Neural progenitor cell (in vitro differentiated cells): ENCODE results near the gene SLC1A1. TPM values are rescaled to one million over a fixed set of nuclear protein-coding genes. Genes with fewer than 3 reads are reported as not detected.

Experiments
- DNase-seq: peaks from one replicate; pipeline ENCODE4 v3.0.0-alpha.2; 2016; ENCODE audit warnings: low spot score
- H2AFZ ChIP-seq: fragments of 200-600 bp; sonication (generic); replicated peaks from 2 replicates; pipeline ENCODE4 v1.6.1; 2016; ENCODE audit warnings: antibody characterized with exemption
- H3F3A ChIP-seq: fragments of 200-600 bp; sonication (generic); 2 replicates; pipeline ENCODE4 v1.6.1; 2016; ENCODE audit warnings: antibody characterized with exemption, low read depth
- H3K27ac ChIP-seq: fragments of 200-600 bp; sonication (generic); 2 replicates; pipeline ENCODE4 v1.5.1; 2016; ENCODE audit warnings: mild to moderate bottlenecking
- H3K27me3 ChIP-seq: fragments of 200-600 bp; sonication (generic); 2 replicates; pipeline ENCODE4 v1.6.1; 2016; ENCODE audit warnings: mild to moderate bottlenecking, moderate library complexity
- H3K36me3 ChIP-seq: fragments of 200-600 bp; sonication (generic); 2 replicates; pipeline ENCODE4 v1.5.1; 2016
- H3K4me1 ChIP-seq: fragments of 200-600 bp; sonication (generic); 2 replicates; pipeline ENCODE4 v1.6.1; 2016; ENCODE audit warnings: mixed run types
- H3K4me2 ChIP-seq: fragments of 200-600 bp; sonication (generic); 2 replicates; pipeline ENCODE4 v1.6.1; 2016
- H3K4me3 ChIP-seq: fragments of 200-600 bp; sonication (generic); 2 replicates; pipeline ENCODE4 v1.5.1; 2016
- H3K79me2 ChIP-seq: fragments of 200-600 bp; sonication (generic); 2 replicates; pipeline ENCODE4 v1.6.1; 2016; ENCODE audit warnings: low read depth
- H3K9ac ChIP-seq: fragments of 200-600 bp; sonication (generic); 2 replicates; pipeline ENCODE4 v1.6.1; 2016
- H3K9me3 ChIP-seq: fragments of 200-600 bp; sonication (generic); 2 replicates; pipeline ENCODE4 v1.5.1; 2016; ENCODE audit warnings: low read depth
- H4K20me1 ChIP-seq: fragments of 200-600 bp; sonication (generic); 2 replicates; pipeline ENCODE4 v1.6.1; 2016; ENCODE audit warnings: low read depth
- H3K27ac Mint-ChIP-seq: 3 replicates; pipeline ENCODE4 v1.8.0; 2021; ENCODE audit warnings: mixed read lengths
- H3K27me3 Mint-ChIP-seq: 2 replicates; pipeline ENCODE4 v1.8.0; 2022; ENCODE audit warnings: low read depth, mild to moderate bottlenecking, inconsistent platforms, moderate library complexity, mixed read lengths; ENCODE audit not compliant: insufficient read depth
- H3K36me3 Mint-ChIP-seq: 3 replicates; pipeline ENCODE4 v1.8.0; 2021; ENCODE audit warnings: mixed read lengths
- H3K4me1 Mint-ChIP-seq: 3 replicates; pipeline ENCODE4 v1.8.0; 2021; ENCODE audit warnings: mixed read lengths
- H3K4me3 Mint-ChIP-seq: 3 replicates; pipeline ENCODE4 v1.8.0; 2021; ENCODE audit warnings: mild to moderate bottlenecking, moderate library complexity, mixed read lengths
- H3K9me3 Mint-ChIP-seq: 3 replicates; pipeline ENCODE4 v1.8.0; 2020; ENCODE audit warnings: mixed read lengths
- EZH2 ChIP-seq: fragments of 200-600 bp; sonication (generic); IDR thresholded peaks from 2 replicates; pipeline ENCODE4 v1.6.1; 2017; ENCODE audit warnings: antibody characterized with exemption, mild to moderate bottlenecking, moderate library complexity
- EZH2phosphoT487 ChIP-seq: fragments of 200-600 bp; sonication (generic); IDR thresholded peaks from 2 replicates; pipeline ENCODE4 v1.6.1; 2017; ENCODE audit warnings: antibody characterized with exemption
- total RNA-seq: library from RNA; depleted of rRNA; stranded (reverse); fragments of >200 nt; gene quantifications from 2 replicates; pipeline ENCODE4 v1.2.3, GENCODE V29; 2015; ENCODE audit warnings: low replicate concordance
- TF ChIP-seq, protein P1 (sequence below): fragments of 200-600 bp; sonication (generic); IDR thresholded peaks from 2 replicates; pipeline ENCODE4 v1.5.1; 2017; ENCODE audit warnings: antibody characterized with exemption, mild to moderate bottlenecking

Gene SLC1A1
- total RNA-seq, 1 donor from 2014 or later: 16.2 TPM

GRCh38 chr9:4465910-4466309 is 24.4 kb upstream of the SLC1A1 start:
- H3K27me3 ChIP-seq: no peaks in the 10 kb centered on the region
- peaks cover 5% of the 10 kb centered on the region for H3K9me3 Mint-ChIP-seq
- no peaks in the 10 kb centered on the region for H3K79me2 ChIP-seq
- no peak overlapping the region for H3K27ac Mint-ChIP-seq
- H3K4me1 ChIP-seq: no peaks in the 10 kb centered on the region
- DNase-seq: no peak
- no peaks in the 10 kb centered on the region for H3F3A ChIP-seq
- peaks cover 3% of the 10 kb centered on the region for H3K27me3 Mint-ChIP-seq
- no peaks in the 10 kb centered on the region for H3K9me3 ChIP-seq
- no peak overlapping the region for H3K27ac ChIP-seq
- H4K20me1 ChIP-seq: no peaks in the 10 kb centered on the region
- no peak overlapping the region for H3K4me3 Mint-ChIP-seq
- H3K4me1 Mint-ChIP-seq: no peaks in the 10 kb centered on the region
- H3K36me3 Mint-ChIP-seq: no peaks in the 10 kb centered on the region
- no peaks in the 10 kb centered on the region for H3K36me3 ChIP-seq
- no peak overlapping the region for H3K4me2 ChIP-seq
- no peak overlapping the region for H3K9ac ChIP-seq
- H3K4me3 ChIP-seq: no peak overlapping the region
- no peak overlapping the region for H2AFZ ChIP-seq
- no peak for TF ChIP-seq EZH2
- TF ChIP-seq, protein P1, sequence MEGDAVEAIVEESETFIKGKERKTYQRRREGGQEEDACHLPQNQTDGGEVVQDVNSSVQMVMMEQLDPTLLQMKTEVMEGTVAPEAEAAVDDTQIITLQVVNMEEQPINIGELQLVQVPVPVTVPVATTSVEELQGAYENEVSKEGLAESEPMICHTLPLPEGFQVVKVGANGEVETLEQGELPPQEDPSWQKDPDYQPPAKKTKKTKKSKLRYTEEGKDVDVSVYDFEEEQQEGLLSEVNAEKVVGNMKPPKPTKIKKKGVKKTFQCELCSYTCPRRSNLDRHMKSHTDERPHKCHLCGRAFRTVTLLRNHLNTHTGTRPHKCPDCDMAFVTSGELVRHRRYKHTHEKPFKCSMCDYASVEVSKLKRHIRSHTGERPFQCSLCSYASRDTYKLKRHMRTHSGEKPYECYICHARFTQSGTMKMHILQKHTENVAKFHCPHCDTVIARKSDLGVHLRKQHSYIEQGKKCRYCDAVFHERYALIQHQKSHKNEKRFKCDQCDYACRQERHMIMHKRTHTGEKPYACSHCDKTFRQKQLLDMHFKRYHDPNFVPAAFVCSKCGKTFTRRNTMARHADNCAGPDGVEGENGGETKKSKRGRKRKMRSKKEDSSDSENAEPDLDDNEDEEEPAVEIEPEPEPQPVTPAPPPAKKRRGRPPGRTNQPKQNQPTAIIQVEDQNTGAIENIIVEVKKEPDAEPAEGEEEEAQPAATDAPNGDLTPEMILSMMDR: no peak
- TF ChIP-seq EZH2phosphoT487: no peak

GRCh38 chr9:4475301-4475700 is 15.0 kb upstream of the SLC1A1 start:
- DNase-seq: no peak
- no peak overlapping the region for H3K27ac Mint-ChIP-seq
- Histone ChIP-seq H3K36me3 (no peaks in the 10 kb centered on the region), H3K27ac (no peak overlapping the region), H3K4me1 (no peaks in the 10 kb centered on the region), H3K27me3 (no peaks in the 10 kb centered on the region), H3K4me3 (no peak overlapping the region), H3K4me2 (no peak overlapping the region), H3K9ac (no peak overlapping the region), H2AFZ (no peak overlapping the region), H4K20me1 (no peaks in the 10 kb centered on the region), H3K79me2 (no peaks in the 10 kb centered on the region), H3K9me3 (no peaks in the 10 kb centered on the region), H3F3A (no peaks in the 10 kb centered on the region)
- no peaks in the 10 kb centered on the region for H3K36me3 Mint-ChIP-seq
- TF ChIP-seq EZH2phosphoT487 (no peak), EZH2 (no peak)
- TF ChIP-seq, protein P1: no peak
- peaks cover 4% of the 10 kb centered on the region for H3K27me3 Mint-ChIP-seq
- peaks cover 6% of the 10 kb centered on the region for H3K9me3 Mint-ChIP-seq
- H3K4me3 Mint-ChIP-seq: no peak overlapping the region
- H3K4me1 Mint-ChIP-seq: no peaks in the 10 kb centered on the region

DNA sequence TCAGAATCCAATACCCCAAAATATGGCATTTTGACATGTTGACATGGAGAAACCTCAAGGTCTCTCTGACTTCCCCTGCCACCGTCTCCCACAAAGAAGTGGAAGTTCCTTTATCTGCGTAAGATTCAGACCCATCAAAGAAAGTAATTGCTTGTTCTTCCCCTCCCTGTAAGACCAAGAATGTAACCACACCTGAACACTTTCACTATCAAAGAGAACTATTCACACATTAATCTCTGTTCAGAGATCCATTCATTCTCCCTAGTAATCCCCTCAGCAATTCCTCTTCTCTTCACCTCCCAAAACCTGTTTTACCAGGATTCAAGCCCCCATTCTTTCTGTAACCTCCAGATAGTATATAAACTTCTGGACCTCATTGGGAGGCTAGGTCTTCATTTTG is 4.1 kb upstream of the SLC1A1 start:
- Histone ChIP-seq H3K4me3 (no peak overlapping the region), H2AFZ (no peak overlapping the region), H3K4me2 (no peak overlapping the region), H4K20me1 (no peaks in the 10 kb centered on the region), H3K9ac (no peak overlapping the region), H3F3A (peaks cover 7% of the 10 kb centered on the region), H3K27ac (no peak overlapping the region), H3K9me3 (no peaks in the 10 kb centered on the region), H3K36me3 (no peaks in the 10 kb centered on the region), H3K27me3 (peaks cover 22% of the 10 kb centered on the region), H3K4me1 (peaks cover 6% of the 10 kb centered on the region), H3K79me2 (no peaks in the 10 kb centered on the region)
- H3K9me3 Mint-ChIP-seq: no peaks in the 10 kb centered on the region
- H3K4me1 Mint-ChIP-seq: peaks cover 6% of the 10 kb centered on the region
- H3K4me3 Mint-ChIP-seq: no peak overlapping the region
- peaks cover 12% of the 10 kb centered on the region for H3K27me3 Mint-ChIP-seq
- peak; percentile 6 for DNase-seq
- H3K36me3 Mint-ChIP-seq: no peaks in the 10 kb centered on the region
- TF ChIP-seq EZH2phosphoT487 (no peak), EZH2 (no peak)
- TF ChIP-seq, protein P1: no peak
- H3K27ac Mint-ChIP-seq: no peak overlapping the region
